NCI-H748 (cell line): ENCODE measurements around the gene COL4A1.

ENCODE experiments used
- DNase-seq: peaks from one replicate; lab custom pipeline; 2025; ENCODE audit not compliant: unreplicated experiment; lab: John Stamatoyannopoulos, UW

The COL4A1 gene

DNA sequence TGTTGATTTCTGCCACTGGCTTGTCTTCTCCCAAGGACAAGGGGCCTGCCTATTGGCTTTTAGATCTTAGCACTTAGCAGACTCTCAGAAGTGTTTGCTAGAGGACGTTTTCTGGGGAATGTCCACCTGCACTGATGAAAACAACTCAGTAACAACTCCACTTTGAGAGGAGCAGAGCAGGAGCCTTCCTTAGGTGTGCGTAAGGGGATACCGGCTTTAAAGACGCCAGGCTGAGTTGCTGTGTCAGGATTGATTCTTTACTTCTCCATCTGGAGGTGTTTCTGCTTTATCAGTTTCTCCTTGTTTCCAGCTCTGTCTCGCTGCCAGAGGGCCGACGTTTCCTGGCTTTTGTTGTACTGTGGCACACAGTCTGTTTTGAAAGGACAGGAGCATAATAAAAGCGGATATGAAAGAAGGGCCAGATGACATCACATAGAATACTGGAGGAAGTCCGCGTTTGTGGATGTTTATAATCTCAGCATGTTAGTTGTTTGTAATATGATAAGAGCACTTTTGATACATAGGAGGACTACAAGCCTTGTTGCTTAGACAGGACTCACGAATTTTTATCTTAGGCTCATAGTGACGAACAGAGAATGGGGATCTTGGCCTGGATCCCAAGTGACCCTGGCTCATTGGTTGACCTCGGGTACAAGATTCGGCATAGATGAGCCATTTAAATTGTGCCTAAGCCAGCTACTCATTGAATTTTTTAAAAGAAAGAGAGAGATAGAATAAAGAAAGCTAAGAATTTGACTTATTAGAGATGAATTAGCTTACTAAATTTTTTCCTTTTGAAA, 34.7 kb upstream of the COL4A1 start:
- DNase-seq, result peak; percentile 26

DNA sequence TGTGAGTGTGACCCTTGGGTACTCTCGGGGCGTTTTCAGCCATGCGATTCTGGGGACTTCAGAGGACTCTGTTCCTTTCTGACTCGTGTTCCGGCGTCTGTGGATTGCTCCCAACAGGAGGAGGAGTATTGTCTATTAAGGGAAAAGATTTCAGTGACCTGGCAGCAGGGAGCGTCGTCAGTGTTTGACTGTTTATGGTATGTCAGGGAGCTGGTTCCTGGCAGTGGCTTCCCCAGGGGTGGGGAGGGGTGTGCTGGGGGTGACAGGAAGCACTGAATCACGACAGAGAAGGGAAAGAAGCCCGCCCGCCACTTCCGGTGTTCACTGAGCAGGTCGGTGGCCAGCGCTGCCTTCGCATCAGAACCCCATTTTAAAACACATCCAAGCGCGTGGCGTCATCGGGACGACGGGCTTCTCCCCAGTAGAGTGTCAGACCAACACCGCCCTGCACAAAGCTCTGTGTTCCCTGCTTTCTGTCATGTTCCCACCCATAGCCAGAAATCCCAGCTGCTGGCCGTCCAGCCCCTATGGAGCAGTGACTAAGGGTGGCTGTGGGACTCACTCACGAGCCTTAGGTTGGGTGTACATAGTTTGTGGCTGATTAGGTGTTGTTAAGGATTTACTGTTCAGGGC, 34.0 kb upstream of the COL4A1 start:
- DNase-seq, result no peak

DNA sequence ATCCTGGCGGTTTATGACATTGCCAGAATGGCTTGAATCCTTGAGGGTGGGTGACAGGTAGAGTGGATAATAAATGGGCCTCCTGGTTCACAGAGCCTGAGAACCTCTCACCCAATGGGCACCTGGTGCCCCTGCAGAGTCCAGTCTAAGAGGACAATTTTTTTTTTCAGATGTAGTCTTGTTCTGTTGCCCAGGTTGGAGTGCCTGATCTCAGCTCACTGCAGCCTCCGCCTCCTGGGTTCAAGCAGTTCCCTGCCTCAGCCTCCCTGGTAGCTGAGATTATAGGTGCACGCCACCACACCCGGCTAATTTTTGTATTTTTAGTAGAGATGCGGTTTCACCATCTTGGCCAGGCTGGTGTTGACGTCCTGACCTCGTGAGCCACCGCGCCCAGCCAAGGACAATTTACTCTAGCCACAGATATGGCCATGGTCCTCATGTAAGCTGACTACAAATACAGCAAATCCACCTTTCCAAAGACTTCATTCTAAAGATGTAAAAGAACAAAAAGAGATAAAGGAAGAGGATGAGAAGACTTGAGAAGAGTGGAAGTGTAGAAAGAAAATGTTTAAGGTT, 33.1 kb upstream of the COL4A1 start:
- no peak for DNase-seq

DNA sequence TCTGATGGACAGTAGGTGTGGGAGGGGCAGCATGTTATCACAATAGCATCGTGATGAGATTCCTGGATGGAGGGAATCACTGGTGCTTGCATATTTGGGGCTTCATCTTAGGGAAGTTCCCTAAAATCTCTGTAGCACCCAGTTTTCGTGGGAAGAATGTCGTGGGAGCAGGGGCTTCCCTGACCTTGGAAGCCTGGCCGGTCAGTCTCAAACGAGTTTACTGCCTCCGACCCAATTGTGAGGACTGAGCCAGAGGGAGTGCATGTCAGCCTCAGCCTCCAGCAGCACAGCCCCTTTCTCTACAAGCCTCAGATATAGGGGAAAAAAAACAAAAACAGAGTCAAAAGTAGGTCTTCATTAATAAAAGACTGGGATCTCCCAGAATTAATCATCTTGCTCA, 32.3 kb upstream of the COL4A1 start:
- DNase-seq, result no peak

DNA sequence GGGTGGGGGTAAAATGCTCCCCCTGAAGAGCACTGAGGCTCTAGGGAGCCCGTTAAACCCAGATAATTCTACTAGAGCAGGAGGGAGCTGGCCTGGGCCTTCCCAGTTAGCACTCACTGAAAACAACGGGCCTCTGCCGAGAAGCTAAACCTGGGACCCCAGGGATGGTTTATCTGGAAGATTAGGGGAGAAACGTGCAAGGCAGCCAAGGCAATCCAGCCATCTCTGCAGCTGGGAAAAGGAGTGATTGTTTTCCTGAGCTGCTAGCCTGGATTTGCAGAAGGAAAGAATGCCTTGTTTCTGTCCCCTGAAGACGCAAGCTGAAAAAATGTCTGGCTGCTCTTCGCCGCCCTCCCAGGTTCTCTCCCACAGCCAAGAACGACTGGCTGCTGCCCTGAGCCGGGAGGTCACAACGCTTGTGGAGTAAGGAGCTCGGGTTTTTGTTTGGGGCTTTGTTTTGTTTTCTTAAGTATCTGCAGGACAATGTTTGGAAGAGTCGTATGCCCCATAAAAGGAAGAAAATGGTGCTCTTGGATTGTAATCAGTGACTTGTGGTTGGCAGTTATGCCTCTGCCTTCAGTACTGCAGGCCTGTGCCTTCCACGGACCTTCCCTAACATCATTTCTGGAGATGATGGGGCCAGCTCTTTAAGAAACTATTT, 31.6 kb upstream of the COL4A1 start:
- DNase-seq, result no peak

DNA sequence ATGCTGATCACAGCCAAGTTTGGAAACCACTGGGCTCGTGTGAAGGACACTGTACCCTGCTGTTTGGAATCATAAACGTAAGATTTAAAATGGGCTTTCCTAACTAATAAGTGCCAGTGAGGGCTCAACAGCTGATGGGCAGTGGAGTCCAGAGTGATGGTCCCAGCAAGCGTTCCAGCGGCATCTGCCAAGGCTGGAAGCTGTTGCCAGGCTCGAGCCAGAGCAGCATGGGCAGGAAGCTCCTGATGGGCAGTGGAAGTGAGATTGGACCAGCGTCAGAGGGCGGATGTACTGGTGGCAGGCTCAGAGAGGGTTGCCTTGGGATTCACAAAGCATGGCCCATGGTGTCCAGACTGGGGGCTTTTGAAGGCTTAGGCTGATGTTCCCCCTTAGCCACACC, 30.3 kb upstream of the COL4A1 start:
- no peak for DNase-seq

DNA sequence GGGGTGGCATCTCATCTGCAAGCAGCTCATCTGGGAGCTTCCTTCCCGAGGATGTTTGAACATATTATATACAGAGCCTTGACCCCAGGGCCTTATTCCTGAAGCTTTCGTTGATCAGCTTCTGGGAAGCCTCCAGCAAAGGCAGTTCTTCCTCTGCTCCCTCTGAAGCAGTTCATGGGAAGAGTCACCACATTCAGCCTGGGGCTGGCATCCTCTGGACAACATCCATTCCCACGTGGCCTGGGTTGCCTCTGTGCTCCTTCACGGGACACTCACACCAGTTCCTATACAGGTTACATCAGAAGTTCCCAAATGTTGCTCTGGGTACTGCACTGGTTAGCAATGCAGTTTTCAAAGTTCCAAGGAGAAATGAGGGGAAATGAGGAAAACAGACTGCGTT, 29.7 kb upstream of the COL4A1 start:
- no peak for DNase-seq

DNA sequence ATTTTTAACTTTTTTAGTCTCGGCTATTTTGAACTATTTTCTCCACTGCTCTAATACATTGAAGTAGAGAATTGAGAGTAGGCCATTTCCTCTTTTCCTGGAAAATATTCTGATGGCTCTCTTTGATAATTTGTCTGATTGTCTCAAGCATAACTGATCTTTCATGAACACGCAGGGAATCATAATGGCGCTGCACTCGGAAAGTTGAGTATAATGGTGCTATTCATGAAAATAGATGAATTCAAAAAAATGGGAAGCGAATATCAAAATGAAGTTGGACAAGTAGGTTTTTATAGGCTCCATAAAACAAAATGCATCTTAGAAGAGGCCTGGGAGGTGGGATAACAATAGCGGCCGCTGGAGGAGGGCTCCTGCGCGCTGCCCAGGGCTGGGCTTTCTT, 29.2 kb upstream of the COL4A1 start:
- DNase-seq, result no peak

DNA sequence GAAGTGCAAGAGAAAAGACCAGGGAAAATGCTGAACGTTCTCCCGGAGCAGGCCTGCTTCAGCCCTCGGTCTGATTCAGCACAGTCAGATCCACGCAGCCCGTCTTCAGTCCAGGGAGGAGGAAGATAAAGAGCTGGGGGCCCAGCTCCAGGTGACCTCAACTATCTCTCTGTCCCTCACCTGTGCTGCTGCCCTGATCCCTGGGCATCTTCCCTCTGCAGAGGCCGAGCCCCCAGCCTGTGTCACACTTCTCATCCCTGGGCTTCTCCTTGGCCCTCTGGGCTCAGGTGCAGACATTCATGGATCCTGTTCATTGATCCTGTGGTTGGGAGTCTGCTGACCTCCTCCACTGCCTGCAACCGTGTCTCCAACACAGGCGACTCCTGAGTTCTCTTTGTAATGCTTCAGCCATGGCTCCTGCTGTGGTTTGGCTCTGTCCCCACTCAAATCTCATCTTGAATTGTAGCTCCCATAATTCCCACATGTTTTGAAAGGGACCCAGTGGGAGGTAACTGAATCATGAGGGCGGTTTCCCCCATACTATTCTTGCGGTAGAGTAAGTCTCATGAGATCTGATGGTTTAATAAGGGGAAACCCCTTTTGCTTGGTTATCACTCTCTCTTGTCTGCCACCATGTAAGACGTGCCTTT, 28.0 kb upstream of the COL4A1 start:
- DNase-seq, result no peak

DNA sequence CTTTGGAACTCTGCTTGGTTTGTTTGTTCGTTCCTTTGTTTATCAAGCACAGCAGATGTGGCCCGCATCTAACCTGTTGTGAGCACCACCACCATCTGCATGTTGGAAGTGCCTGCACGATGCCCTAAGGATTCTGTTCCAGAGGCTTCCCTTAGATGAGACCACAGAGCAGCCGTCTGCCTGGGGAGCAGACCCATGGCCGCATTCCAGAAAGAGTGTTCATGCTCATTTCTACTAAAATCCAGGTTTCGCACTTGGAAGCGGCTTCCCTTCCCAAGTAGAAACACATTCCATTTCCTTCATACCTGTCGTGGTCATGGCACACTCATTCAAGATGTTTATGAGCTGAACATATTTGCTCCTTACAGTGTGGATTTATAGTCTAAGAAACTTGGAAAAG, 27.3 kb upstream of the COL4A1 start:
- no peak for DNase-seq

DNA sequence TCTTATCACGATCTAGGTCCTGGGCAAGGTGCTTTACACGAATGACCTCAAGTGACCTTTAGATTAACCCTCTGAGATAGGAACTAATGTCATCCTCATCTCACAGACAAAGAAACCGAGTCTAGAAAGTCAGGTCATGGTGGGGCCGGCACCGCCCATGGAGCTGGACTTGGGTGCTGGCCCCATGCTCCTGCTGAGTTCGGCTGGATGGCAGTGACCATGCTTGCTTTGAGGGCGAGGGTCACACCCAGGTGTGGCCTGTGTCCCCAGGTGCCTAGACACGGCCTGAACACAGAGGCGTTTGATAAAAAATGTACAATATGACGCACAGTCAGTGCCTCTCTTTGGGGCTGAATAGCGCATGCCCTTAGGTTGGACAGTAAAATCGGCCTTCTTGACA, 26.9 kb upstream of the COL4A1 start:
- no peak for DNase-seq

DNA sequence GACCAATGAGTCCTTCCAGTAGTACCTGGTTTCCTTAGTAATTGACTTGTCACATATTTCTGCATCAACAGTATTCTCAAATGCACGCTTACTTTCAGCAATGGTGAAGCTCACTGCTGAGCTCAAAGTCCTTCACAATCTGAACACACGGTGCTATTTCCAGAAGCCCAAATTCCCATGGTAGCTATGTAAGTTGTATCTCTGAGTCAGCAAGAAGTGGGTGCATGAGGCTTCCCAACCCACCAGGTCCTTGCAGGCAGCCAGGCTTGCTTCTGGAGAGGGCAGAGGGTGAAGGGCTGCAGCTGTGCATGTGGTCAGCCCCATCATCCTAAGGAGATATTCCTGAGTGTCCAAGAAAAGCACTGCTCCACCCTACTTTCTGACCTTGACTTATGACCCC, 25.8 kb upstream of the COL4A1 start:
- no peak for DNase-seq

DNA sequence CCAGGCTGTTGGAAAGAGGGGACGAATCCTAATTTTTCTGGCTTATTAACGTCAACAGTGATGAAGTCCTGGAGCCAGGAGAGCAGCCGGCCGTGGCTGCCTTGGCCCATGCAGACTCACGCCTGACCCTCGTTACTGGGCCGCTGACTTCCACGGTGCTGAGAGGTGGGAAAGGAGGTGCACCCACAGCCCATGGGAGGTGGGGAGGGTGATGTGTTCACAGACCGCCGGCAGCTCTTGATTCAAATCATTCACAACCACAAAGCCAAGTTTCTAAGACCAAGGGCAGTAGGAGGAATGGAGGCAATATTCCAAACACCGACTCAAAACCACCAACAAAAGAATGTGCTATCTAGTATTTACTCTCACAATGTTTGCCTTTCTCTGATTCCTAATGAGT, 24.4 kb upstream of the COL4A1 start:
- DNase-seq, result peak; percentile 16

DNA sequence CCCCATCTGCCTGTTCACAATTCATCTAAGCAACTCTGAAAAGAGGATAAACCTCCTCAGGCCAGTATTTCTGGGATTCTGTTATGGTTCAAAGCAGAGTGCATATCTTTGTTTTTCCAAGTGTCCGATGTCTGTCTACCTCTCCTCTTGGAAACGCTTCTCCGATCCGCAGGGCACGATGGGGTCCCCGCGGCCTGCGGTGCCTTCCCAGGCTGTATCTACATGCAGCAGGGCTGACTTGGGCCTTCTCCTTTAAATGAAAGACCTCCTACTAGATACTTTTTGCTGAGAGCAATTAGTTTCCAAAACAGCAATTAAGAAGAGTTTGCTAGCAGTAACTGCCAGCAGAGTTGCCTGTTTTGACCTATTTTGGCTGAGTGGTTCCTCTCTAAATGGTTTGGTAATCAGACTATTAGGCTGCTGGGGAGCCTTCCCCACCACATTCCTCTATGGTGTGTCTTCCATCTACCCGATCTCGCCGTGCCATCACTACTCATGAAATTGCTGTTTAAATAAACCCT, 23.6 kb upstream of the COL4A1 start:
- DNase-seq, result no peak

DNA sequence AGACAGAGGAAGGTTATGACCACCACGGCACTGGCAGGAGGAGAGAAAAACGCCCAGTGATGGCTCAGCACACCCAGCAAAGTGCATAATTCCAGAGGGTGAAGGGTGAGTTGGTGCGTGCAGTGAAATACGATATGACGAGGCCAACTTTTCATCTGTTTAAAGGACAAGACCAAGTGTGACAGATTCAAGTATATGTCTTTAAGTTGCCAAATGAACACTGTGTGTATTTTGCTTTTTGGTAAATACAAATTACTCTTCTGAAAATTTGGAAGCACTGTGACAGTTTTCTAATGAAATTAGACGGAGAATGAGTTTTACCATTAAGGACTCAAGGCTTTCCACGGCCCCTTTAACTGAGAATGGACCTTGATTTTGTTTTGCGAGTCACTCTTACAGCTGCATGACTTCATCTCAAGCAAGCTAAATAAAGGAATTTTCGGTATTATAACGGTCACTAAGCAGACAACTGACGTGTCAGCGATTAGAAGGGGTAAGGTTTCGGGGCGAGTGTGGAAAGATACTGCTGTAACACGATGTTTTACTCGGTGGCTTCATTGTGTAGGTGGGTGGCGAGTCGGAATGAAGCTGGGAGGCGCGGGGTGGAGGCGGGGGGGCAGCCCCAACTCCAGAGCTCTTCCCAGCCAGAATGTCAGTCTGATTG, 23.0 kb upstream of the COL4A1 start:
- no peak for DNase-seq

DNA sequence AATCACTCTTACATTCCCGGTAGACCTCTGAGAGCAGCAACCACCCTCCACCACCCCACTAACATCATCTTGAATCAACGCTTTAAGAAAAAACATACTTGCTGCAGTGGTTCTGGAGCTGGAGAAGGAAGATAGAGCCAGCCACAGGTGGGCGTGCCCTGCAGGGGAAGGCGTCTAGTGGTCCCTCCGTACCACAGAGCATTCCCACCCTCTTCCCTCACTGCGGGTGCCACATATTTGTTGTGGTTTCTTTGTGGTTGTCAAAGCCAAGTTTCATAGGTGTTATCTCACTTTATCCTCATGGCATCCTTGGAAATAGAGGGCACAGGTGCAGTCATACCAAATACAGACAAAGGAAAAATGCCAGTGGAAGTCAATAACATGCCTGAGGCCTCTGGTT, 22.3 kb upstream of the COL4A1 start:
- no peak for DNase-seq

DNA sequence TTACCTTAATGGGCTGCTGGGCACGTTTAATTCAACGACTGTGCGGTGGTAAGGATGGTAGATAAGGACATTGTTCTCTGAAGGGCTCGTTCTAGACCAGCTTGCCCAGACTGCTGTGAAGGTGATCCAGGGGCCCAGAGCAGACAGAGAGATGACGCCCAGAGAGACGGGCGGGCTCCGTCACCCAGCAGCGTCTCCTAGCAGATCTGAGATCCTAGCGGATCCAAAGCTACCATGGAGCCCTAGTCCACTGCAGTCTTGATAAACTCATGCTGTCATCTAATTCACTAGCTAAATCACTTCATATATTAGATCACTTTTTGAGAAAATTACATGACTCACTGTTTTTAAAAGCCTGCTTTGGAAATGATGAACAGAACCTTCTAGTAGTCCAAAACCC, 21.6 kb upstream of the COL4A1 start:
- DNase-seq, result no peak

DNA sequence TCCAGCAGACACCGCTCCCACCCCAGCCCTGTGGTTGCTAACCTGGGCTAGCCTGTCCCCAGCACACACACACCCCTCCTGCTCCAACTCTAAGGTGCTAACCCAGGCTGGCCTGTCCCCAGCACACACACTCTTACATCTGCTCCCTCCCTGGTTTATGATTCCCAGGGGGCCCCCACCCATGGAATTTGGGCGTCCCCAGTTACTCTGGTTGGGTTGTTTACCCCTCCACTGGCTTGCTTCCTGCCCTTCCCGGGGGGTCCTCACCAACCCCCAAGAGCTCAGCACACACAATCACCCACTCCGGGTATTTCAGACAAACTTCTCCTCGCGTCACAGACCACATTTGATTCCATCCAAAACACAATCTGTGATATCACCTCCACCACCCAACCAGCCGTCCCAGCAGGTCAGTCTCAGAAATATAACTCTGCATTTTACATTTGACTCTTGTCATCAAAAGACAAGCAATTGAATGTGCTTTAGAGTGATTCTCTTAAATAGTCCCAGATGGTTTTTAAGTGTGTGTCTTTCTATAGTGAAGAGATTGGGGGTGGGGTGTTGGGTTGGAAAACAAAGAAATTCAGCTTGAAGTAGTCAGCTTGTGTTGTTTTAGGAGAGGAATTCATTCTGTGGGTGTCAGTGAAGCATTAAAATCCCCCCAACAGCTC, 20.2 kb upstream of the COL4A1 start:
- DNase-seq, result no peak

DNA sequence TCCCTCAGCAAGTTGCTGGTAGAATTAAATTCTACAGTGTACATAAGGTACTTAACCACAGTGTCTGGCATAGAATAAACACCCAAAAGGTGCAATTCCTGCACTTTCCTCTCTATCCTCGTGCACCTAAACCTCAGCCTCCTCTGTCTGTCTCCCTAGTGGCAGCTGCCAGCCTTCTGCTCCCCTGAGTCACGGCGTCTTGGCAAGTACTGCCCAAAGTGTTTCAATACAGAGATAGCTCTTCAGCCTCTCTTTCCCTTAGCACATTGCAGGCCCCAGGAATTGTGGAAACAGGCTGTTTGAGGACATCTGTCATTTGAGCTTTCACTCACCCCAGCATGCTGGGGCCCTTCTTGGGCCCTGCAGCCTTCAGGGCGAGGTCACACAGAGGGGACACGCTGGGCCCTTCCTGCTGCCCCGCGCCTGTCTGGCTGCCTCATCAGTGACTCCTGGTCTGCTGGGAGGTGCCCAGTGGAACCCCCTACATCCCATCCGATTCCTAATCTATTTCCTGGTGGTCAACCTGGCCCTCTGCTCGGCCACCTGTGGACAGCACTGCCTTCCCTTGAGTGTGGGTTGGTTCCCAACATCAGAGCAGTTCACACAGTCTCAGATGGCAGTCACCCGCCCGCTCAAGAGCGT, 19.4 kb upstream of the COL4A1 start:
- no peak for DNase-seq
